ENCODE measurements around the gene SNRPF.

DNA sequence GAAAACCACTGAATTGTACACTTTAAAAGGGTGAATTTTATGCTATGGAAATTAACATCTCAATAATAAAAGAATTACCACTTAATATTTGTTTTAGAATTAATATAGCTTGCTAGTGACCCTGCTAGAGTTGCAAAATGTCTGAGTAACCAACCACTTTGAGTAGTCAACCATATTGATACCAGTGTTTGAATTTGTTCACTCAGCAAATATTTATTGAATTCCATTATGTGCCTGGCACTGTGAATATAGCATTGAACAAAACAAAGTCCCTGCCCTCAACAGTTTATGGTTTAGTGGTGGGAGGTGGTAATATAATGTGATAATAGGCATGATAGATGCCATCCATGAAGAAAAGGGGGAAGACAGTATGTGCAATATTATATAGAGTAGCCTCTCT, 4.6 kb downstream of the SNRPF start:
- TF ChIP-seq, protein P1, sequence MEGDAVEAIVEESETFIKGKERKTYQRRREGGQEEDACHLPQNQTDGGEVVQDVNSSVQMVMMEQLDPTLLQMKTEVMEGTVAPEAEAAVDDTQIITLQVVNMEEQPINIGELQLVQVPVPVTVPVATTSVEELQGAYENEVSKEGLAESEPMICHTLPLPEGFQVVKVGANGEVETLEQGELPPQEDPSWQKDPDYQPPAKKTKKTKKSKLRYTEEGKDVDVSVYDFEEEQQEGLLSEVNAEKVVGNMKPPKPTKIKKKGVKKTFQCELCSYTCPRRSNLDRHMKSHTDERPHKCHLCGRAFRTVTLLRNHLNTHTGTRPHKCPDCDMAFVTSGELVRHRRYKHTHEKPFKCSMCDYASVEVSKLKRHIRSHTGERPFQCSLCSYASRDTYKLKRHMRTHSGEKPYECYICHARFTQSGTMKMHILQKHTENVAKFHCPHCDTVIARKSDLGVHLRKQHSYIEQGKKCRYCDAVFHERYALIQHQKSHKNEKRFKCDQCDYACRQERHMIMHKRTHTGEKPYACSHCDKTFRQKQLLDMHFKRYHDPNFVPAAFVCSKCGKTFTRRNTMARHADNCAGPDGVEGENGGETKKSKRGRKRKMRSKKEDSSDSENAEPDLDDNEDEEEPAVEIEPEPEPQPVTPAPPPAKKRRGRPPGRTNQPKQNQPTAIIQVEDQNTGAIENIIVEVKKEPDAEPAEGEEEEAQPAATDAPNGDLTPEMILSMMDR (conservative IDR thresholded peaks at IDR 0.05), result no peak
- no peak for TF ChIP-seq ZFX (IDR thresholded peaks at IDR 0.05)

All from C4-2B (cell line).